Measurements from ENCODE around the gene CDX2. TPM values are rescaled to one million over a fixed set of nuclear protein-coding genes. Genes with fewer than 3 reads are reported as not detected.

CDX2 gene
- total RNA-seq, 4 donors from 2014 or later = not detected

- H3K27ac ChIP-seq = no peak overlapping the region
- peaks cover 96% of the 10 kb centered on the region for H3K27me3 ChIP-seq
- H3K36me3 ChIP-seq = no peaks in the 10 kb centered on the region
- H3K4me3 ChIP-seq = no peak overlapping the region
- TF ChIP-seq POLR2AphosphoS5 (IDR thresholded peaks at IDR 0.05) (no peak), EP300 (IDR thresholded peaks at IDR 0.05) (no peak), CTCF (IDR thresholded peaks at IDR 0.05) (no peak), POLR2A (IDR thresholded peaks at IDR 0.05) (no peak)
- 78% methylated on average over 3 of the region's 3 CpGs for WGBS
- H3K4me1 ChIP-seq = peaks cover 42% of the 10 kb centered on the region
- DNase-seq (ENCODE audit: low spot score in 2 of 2) = no peak
- no peaks in the 10 kb centered on the region for H3K9me3 ChIP-seq
These were observed 5.6 kb downstream of the CDX2 start for GRCh38 chr13:27963491-27963890.

- H3K4me3 ChIP-seq = no peak overlapping the region
- DNase-seq (ENCODE audit: low spot score in 2 of 2) = peak in 1 of 2 donors; percentile 67
- H3K27ac ChIP-seq = no peak overlapping the region
- H3K4me1 ChIP-seq = peaks cover 37% of the 10 kb centered on the region
- 78% methylated on average over 9 of the region's 9 CpGs for WGBS
- TF ChIP-seq CTCF (IDR thresholded peaks at IDR 0.05) (no peak), POLR2AphosphoS5 (IDR thresholded peaks at IDR 0.05) (no peak), EP300 (IDR thresholded peaks at IDR 0.05) (no peak), POLR2A (IDR thresholded peaks at IDR 0.05) (no peak)
- H3K36me3 ChIP-seq = no peaks in the 10 kb centered on the region
- peaks cover 95% of the 10 kb centered on the region for H3K27me3 ChIP-seq
- no peaks in the 10 kb centered on the region for H3K9me3 ChIP-seq
These were observed 6.1 kb downstream of the CDX2 start for GRCh38 chr13:27962982-27963381.

- 68% methylated on average over 5 of the region's 6 CpGs for WGBS
- peaks cover 32% of the 10 kb centered on the region for H3K4me1 ChIP-seq
- no peak overlapping the region for H3K27ac ChIP-seq
- no peaks in the 10 kb centered on the region for H3K9me3 ChIP-seq
- TF ChIP-seq CTCF (IDR thresholded peaks at IDR 0.05) (no peak), EP300 (IDR thresholded peaks at IDR 0.05) (no peak), POLR2AphosphoS5 (IDR thresholded peaks at IDR 0.05) (no peak), POLR2A (IDR thresholded peaks at IDR 0.05) (no peak)
- H3K36me3 ChIP-seq = no peaks in the 10 kb centered on the region
- DNase-seq (ENCODE audit: low spot score in 2 of 2) = peak in 1 of 2 donors; percentile 43
- no peak overlapping the region for H3K4me3 ChIP-seq
- peaks cover 94% of the 10 kb centered on the region for H3K27me3 ChIP-seq
These were observed 6.8 kb downstream of the CDX2 start for GRCh38 chr13:27962128-27962841.

- H3K36me3 ChIP-seq = no peaks in the 10 kb centered on the region
- WGBS = 12% methylated on average over 22 of the region's 25 CpGs
- H3K27ac ChIP-seq = no peak overlapping the region
- H3K9me3 ChIP-seq = no peaks in the 10 kb centered on the region
- peak overlapping the region; percentile 45 for H3K4me3 ChIP-seq
- H3K27me3 ChIP-seq = peaks cover 94% of the 10 kb centered on the region
- TF ChIP-seq POLR2A (IDR thresholded peaks at IDR 0.05) (no peak), EP300 (IDR thresholded peaks at IDR 0.05) (no peak), CTCF (IDR thresholded peaks at IDR 0.05) (no peak), POLR2AphosphoS5 (IDR thresholded peaks at IDR 0.05) (no peak)
- DNase-seq (ENCODE audit: low spot score in 2 of 2) = no peak
- H3K4me1 ChIP-seq = peaks cover 23% of the 10 kb centered on the region
These were observed 7.7 kb downstream of the CDX2 start for GRCh38 chr13:27961227-27962085.

All from suprapubic skin (tissue), 4 donors.